Testis (tissue), 3 donors: ENCODE data around the gene RAB11FIP3. TPM values are rescaled to one million over a fixed set of nuclear protein-coding genes. Genes with fewer than 3 reads are reported as not detected.
"Not testable (repeated sequence)": the region's sequence is repeated elsewhere in the genome, so short reads cannot be mapped to it uniquely, and the experiment has no call there.

Experiments used
- DNase-seq: peaks from one replicate; pipeline ENCODE4 v3.0.0-alpha.2; 2019
- H3K27ac ChIP-seq, 2 donors: fragments of 200-600 bp; sonication (generic); one replicate each; pipeline ENCODE4 v1.5.1; 2019
- H3K27me3 ChIP-seq: fragments of 200-600 bp; sonication (generic); one replicate; pipeline ENCODE4 v1.5.1; 2019
- H3K36me3 ChIP-seq: fragments of 200-600 bp; sonication (generic); one replicate; pipeline ENCODE4 v1.5.1; 2017; ENCODE audit warnings: low read depth; ENCODE audit errors: missing control alignments
- H3K4me1 ChIP-seq: fragments of 200-600 bp; sonication (generic); one replicate; pipeline ENCODE4 v1.5.1; 2019
- H3K4me3 ChIP-seq, 2 donors: fragments of 200-600 bp; sonication (generic); one replicate each; pipeline ENCODE4 v1.5.1; 2017 to 2019
- H3K9me3 ChIP-seq: fragments of 200-600 bp; sonication (generic); one replicate; pipeline ENCODE4 v1.5.1; 2017
- POLR2A ChIP-seq: fragments of 450-650 bp; IDR thresholded peaks from one replicate; pipeline ENCODE4 v1.6.1; 2017; ENCODE audit warnings: antibody characterized with exemption, mild to moderate bottlenecking, moderate library complexity
- WGBS, 2 donors: methylation state at CpG; one replicate each; pipeline ENCODE4 v1.1.5; 2018; 5-methylcytosine and 5-hydroxymethylcytosine counted together
- intact Hi-C: fragments of 100-400 bp; cut with DNase I; formaldehyde crosslinking; loops from one replicate; pipeline ENCODE4 v1.15.1; 2023; ENCODE audit warnings: low total_unique reads
- polyA plus RNA-seq: library from polyadenylated mRNA; stranded (reverse); fragments of 350-450 nt; fragmentation: Illumina TruSeq; extraction: RNeasy Lipid Tissue Mini Kit (QIAGEN cat#74804); gene quantifications from one replicate; pipeline ENCODE4 v1.2.3, GENCODE V29; 2014; ENCODE audit warnings: low read depth, low replicate concordance; ENCODE audit not compliant: insufficient read depth
- total RNA-seq, 2 donors: library from RNA; depleted of rRNA; stranded (reverse); fragments of >200 nt; gene quantifications; one replicate each; pipeline ENCODE4 v1.2.3, GENCODE V29; 2016
- TF ChIP-seq, protein P1 (sequence below), 3 experiments: fragments of 450-650 bp in 2 of 3; fragments of 200-600 bp in 1 of 3; sonication (generic) in 1 of 3; IDR thresholded peaks; one replicate each; pipeline ENCODE4 v1.5.1; 2016 to 2019; ENCODE audit warnings: antibody characterized with exemption in 3 of 3, mild to moderate bottlenecking in 2 of 3, moderate library complexity in 1 of 3

RAB11FIP3 gene
- total and polyA plus RNA-seq, 3 donors from 2014 or later: 61.7 to 186 (median 166) TPM

DNA sequence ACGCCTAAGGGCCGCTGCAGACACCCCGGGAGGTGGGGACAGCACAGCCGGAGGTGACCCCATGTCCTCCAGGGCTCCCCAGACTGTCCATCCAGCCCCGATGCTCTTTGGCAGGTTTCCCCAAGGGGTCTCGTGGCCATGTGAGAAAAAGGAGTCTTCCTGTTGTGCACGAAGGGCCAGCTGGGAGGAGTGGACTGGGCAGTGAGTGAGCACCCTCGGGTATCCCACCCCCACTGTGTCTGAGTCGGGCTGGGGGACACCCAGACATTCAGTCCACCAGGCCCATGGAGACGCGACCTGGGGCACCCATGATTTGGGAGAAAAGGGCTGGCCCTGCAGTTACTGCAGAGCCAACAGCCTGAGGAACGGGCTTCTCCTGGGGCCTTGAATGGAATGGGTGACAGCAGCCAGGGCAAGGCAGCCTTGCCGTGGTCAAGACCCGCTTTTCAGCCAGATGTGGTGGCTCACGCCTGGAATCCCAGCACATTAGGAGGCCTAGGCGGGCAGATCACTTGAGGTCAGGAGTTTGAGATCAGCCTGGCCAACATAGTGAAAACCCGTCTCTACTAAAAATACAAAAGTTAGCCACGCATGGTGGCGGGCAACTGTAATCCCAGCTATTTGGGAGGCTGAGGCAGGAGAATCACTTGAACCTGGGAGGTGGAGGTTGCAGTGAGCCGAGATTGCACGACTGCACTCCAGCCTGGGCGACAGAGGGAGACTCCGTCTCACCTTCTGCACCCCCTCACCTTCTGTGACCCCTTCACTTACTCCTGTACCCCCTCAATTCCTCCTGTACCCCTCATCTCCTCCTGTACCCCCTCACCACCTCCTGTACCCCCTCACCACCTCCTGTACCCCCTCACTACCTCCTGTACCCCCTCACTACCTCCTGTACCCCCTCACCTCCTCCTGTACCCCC lies 78.0 kb downstream of the RAB11FIP3 start:
- Histone ChIP-seq H3K36me3 (no peaks in the 10 kb centered on the region), H3K27ac (no peak overlapping the region), H3K9me3 (no peaks in the 10 kb centered on the region)

DNA sequence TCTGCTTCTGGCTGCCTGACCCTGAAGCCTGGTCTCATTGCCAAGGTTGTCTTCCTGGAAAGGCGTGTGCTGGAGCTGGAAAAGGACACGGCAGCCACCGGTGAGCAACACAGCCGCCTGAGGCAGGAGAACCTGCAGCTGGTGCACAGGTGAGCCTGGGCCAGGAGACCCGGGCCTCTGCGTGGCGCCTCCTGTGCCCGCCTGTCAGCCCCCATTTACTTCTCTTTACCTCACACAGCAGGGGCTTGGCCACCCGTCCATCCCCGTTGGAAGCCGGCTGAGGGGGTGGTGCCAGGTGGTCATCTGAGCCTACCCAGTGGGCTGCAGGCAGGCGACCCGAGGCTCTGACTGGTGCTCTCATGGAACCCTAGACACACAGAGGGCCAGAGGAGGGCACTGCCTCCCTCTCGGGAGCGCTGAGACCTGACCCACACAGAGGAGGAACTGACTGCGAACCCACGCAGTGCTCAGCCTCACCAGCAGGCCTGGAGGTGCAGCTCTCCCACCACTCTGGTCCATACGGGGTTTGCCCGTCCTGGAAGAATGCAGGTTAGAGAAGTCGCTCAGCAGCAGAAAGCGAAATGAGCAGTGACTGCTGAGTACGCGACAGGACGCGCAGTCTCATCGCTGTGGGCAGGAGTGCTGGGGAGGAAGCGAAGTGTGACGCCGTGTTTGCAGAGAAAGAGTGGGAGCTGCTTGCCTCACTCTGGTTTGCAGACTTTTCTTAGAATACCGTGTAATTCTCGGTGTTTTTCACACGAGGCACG lies 80.2 kb downstream of the RAB11FIP3 start:
- Histone ChIP-seq H3K27ac (no peak overlapping the region), H3K9me3 (no peaks in the 10 kb centered on the region), H3K4me1 (no peaks in the 10 kb centered on the region), H3K27me3 (no peaks in the 10 kb centered on the region), H3K4me3 (no peak overlapping the region), H3K36me3 (no peaks in the 10 kb centered on the region)
- intact Hi-C loops: no loop called here
- TF ChIP-seq POLR2A: no peak
- TF ChIP-seq, protein P1, sequence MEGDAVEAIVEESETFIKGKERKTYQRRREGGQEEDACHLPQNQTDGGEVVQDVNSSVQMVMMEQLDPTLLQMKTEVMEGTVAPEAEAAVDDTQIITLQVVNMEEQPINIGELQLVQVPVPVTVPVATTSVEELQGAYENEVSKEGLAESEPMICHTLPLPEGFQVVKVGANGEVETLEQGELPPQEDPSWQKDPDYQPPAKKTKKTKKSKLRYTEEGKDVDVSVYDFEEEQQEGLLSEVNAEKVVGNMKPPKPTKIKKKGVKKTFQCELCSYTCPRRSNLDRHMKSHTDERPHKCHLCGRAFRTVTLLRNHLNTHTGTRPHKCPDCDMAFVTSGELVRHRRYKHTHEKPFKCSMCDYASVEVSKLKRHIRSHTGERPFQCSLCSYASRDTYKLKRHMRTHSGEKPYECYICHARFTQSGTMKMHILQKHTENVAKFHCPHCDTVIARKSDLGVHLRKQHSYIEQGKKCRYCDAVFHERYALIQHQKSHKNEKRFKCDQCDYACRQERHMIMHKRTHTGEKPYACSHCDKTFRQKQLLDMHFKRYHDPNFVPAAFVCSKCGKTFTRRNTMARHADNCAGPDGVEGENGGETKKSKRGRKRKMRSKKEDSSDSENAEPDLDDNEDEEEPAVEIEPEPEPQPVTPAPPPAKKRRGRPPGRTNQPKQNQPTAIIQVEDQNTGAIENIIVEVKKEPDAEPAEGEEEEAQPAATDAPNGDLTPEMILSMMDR (IDR thresholded peaks at IDR 0.05): no peak
- DNase-seq: no peak
- 83 to 92% methylated on average over 15 to 33 of the region's 33 CpGs for WGBS, 2 donors

More for the DNA sequence above, 78.0 kb downstream of the RAB11FIP3 start:
- no peak for TF ChIP-seq POLR2A
- TF ChIP-seq, protein P1 (IDR thresholded peaks at IDR 0.05): no peak
- no peak for DNase-seq
- intact Hi-C loops: no loop called here
- no peaks in the 10 kb centered on the region for H3K4me1 ChIP-seq
- WGBS, 2 donors: 93 to 96% methylated on average over 16 to 23 of the region's 23 CpGs
- H3K27me3 ChIP-seq: no peaks in the 10 kb centered on the region
- no peak overlapping the region for H3K4me3 ChIP-seq

DNA sequence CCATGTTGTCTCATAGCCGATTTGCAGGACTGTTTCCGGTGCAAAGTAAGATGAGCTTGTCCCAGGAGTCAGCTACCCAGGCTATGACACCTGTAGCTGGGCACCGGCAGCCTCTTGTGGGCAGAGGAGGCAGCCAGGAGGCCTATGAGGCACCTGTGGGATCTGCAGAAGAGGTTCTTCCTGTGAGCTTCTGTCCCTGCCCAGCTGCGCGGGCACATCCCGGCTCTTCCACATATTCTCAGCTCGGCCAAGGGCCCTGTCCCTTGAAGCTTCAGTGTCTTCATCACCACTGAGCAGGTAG lies 80.7 kb downstream of the RAB11FIP3 start:
- TF ChIP-seq, protein P1 (IDR thresholded peaks at IDR 0.05): no peak
- no peak for TF ChIP-seq POLR2A
- no peak for DNase-seq
- no peaks in the 10 kb centered on the region for H3K9me3 ChIP-seq
- WGBS, 2 donors: 88 to 91% methylated on average over 6 to 7 of the region's 7 CpGs
- no peak overlapping the region for H3K27ac ChIP-seq
- H3K4me3 ChIP-seq: no peak overlapping the region
- H3K36me3 ChIP-seq: no peaks in the 10 kb centered on the region
- H3K4me1 ChIP-seq: no peaks in the 10 kb centered on the region
- intact Hi-C loops: no loop called here
- no peaks in the 10 kb centered on the region for H3K27me3 ChIP-seq

DNA sequence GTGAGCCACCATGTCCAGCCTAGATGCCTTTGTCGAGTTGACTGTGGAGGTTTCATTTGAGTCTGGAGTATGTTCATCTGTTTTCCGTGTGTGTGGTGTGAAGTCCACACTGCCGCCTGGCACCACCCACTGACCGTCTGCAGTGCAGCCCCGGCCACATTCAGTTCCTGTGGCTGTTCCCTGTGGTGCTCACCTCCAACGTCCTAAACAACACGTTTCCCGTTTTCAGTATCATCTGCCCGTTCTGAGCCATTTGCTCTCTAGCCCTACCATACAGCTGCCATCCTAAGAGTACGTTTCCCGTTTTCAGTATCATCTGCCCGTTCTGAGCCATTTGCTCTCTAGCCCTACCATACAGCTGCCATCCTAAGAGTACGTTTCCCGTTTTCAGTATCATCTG lies 82.1 kb downstream of the RAB11FIP3 start:
- H3K27me3 ChIP-seq, H3K4me3 ChIP-seq, H3K9me3 ChIP-seq, H3K27ac ChIP-seq, H3K4me1 ChIP-seq, H3K36me3 ChIP-seq, intact Hi-C loops, DNase-seq: not testable (repeated sequence)
- 86 to 90% methylated on average over 14 of the region's 14 CpGs for WGBS, 2 donors

DNA sequence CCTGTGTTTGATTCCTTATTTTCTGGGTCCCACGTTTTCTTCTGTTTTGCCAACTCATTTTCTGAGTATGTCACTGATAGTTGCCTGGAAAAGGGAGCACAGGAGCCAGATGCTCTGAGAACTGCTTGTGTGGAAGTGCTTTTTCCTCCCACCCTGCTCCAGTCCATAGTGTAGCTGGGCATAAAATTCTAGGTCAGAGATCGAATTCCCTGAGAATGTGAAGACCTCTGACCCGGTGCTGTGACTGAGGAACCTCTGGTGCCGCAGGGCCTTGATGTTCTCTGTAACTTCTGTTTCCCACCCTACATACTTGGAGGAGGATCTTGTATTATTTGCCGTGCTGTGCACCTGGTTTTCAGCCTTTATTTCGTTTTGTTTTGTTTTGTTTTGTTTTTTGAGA lies 82.5 kb downstream of the RAB11FIP3 start:
- no peaks in the 10 kb centered on the region for H3K27me3 ChIP-seq
- intact Hi-C loops: no loop called here
- no peaks in the 10 kb centered on the region for H3K36me3 ChIP-seq

More for the DNA sequence above, 82.5 kb downstream of the RAB11FIP3 start:
- Histone ChIP-seq H3K4me3 (no peak overlapping the region), H3K4me1 (no peaks in the 10 kb centered on the region), H3K27ac (no peak overlapping the region), H3K9me3 (no peaks in the 10 kb centered on the region)
- no peak for DNase-seq
- 85 to 87% methylated on average over 6 of the region's 6 CpGs for WGBS, 2 donors
- TF ChIP-seq, protein P1 (IDR thresholded peaks at IDR 0.05): no peak
- TF ChIP-seq POLR2A: no peak
